T follicular helper cell (primary cell): ENCODE data around the gene TRIM48.
"Not testable (repeated sequence)": the region's sequence is repeated elsewhere in the genome, so short reads cannot be mapped to it uniquely, and the experiment has no call there.

Experiments used
- DNase-seq: peaks from one replicate; pipeline ENCODE4 v3.0.0-alpha.2; 2020; ENCODE audit warnings: low read depth
- total RNA-seq, 2 experiments: gene quantifications; one replicate each; lab custom pipeline; 2026; lab: John Stamatoyannopoulos, UW

Gene TRIM48, protein sequence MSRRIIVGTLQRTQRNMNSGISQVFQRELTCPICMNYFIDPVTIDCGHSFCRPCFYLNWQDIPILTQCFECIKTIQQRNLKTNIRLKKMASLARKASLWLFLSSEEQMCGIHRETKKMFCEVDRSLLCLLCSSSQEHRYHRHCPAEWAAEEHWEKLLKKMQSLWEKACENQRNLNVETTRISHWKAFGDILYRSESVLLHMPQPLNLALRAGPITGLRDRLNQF
- 0 reads per million in 2 experiments for total RNA-seq

DNA sequence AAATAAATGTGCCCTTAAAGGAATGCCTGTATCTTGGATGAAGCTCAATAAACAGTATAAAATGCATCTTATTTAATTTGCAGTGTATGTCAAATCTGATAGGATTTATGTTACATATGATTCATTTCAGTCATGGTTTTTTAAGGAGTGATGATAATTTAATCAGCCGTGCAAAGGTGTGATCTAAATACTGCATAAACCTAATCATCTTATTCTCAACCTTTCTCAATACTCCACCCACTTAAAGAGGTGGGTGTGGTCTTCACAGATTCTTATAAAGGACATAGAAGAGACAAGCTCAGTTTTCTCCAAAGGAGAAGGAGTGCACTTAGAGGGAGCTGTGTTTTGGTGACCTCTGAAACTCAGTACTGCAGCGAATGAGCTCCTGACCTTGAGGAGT lies at the start of gene TRIM48:
Gene TRIM48 (plus strand): TSS at position 301 of the 400 bp plus-strand sequence. CDS start 113 bp downstream, outside the sequence.
- DNase-seq, result not testable (repeated sequence)

DNA sequence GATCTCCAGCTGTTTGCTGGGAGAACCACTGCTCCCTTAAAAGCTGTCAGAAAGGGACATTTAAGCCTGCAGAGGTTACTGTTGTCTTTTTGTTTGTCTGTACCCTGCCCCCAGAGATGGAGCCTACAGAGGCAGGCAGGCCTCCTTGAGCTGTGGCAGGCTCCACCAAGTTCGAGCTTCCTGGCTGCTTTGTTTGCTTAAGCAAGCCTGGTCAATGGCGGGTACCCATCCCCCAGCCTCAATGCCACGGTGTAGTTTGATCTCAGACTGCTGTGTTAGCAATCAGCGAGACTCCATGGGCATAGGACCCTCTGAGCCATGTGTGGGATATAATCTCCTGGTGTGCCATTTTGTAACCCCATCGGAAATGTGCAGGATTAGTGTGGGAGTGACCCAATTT lies 23.6 kb upstream of the TRIM48 start:
- DNase-seq, result not testable (repeated sequence)

DNA sequence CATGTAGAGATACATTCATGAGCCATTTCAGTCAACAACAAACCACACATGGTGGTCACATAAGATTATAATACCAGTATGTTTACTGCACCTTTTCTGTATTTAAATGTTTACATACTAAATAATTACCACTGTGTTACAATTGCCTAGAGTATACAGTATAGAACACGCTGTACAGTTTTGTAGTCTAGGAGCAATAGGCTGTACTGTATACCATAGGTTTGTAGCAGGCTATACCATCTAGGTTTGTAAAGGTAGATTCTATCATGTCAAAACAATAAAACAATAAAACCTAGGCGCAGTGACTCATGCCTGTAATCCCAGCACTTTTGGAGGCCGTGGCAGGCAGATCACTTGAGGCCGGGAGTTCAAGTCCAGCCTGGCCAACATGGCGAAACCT lies 1.1 kb downstream of the TRIM48 start:
- no peak for DNase-seq
